GM19463 (cell line): Measurements from ENCODE around the gene VPS16.
"Not testable (repeated sequence)": the region's sequence is repeated elsewhere in the genome, so short reads cannot be mapped to it uniquely, and the experiment has no call there.

ENCODE experiments used
- ATAC-seq: cut with Tn5 transposase; IDR thresholded peaks from one replicate; pipeline ENCODE4 v1.9.1; 2021; ENCODE audit warnings: mild to moderate bottlenecking, moderate library complexity; ENCODE audit not compliant: unreplicated experiment

Gene VPS16

DNA sequence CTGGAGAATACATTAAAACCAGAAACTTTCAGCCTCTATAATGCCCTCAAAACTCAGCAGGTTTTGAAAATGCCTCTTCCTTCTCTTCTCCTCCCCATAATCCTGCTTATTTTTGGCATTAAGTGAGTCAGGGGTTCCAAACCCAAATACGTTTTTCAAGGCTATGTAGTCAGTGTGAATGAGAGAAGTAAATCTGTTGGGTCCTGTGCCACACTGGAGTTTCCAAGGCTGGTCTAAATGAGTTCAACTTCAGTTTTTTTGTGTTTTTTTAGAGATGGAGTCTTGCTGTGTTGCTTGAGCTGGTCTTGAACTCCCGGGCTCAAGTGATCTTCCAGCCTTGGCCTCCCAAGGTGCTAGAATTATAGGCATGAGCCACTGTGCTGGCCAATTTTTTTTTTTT lies 53.7 kb downstream of the VPS16 start:
- ATAC-seq = no peak

DNA sequence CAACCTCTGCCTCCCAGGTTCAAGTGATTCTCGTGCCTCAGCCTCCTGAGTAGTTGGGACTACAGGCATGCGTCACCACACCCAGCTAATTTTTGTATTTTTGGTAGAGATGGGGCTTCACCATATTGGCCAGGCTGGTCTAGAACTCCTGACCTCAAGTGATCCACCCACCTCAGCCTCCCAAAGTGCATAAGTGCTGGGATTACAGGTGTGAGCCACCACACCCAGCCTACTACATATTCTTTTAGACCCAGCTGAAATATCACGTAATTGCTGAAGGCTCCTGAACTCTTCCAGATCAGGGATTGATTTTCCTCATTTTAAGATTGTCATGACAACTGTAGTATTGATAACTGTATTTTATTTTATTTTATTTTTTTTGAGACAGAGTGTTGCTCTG lies 54.6 kb downstream of the VPS16 start:
- ATAC-seq = not testable (repeated sequence)

DNA sequence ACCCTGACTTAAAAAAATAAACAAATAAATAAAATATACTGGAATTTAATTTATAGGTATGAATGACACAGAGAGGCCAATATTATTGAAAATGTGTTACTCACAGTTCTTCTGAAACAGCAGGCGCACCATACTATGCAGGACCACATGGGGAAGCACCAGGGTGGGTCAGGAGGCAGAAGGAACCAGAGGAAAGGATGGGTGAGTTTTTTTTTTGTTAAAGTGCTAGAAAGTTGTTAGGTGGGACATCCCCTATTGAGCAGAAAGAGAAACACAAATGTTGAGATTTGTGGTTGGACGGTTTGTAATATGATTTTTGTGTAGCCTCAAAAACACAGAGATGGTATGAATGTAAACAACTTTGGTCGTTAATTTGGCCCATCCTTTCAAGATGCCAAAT lies 58.7 kb downstream of the VPS16 start:
- ATAC-seq = no peak

DNA sequence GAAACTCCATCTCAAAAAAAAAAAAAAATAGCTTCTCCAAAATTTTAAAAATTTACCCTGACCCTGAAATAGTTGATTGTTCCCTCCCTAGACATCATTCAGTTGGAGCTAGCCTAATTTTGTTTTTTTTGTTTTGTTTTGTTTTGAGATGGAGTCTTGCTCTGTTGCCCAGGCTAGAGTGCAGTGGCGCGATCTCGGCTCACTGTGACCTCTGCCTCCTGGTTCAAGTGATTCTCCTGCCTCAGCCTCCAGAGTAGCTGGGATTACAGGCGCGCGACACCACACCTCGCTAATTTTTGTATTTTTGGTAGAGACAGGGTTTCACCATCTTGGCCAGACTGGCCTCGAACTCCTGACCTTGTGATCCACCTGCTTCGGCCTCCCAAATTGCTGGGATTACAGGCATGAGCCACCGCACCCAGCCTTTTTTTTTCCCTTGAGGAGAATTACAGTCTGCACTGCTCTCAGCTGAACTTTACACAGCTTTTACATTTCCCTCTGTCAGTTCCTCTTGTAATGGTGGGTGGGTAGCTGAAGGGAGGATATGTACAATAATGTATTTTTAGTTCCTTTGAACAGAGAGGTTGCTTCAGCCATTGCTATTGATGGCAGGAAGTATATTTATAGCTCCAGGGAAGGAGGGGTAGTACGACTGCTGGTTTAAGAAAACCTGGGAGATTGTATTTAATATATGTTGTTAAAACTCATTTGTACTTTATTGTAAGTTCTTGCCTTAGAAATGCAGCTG lies 60.5 kb downstream of the VPS16 start:
- ATAC-seq = no peak

DNA sequence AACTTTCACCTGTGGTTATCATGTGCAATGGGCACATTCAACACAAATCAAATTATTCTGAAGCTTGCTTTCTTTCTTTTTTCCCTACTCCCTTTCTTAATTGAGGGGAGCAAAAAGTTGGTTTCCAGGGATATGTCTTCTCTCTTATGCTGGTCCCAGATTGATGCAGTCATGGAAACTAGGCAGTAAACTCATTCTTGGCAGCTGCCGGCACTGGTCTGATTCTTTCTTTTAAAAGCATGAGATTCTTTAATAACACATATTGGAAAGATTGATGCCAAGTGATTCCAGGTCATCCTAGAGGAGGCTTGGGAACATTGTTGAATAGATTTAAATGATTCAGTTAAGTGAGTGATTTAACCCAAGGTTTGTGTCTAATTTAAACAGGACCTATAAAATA lies 61.7 kb downstream of the VPS16 start:
- no peak for ATAC-seq

DNA sequence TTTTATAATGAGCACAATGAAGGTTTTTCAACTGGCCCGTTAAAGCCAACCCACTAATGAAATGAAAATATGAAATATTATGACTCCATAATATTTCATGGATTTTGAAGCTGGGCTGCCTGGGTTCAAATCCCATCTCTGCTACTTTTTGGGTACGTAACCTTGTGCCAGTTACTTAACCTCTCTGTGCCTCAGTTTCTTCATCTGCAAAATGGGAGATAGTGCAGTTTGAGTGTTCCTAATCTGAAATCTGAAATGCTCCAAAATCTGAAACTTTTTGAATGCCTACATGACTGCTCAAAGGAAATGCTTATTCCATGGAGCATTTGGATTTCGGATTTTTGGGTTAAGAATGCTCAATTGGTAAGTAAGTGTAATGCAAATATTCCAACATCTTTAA lies 62.3 kb downstream of the VPS16 start:
- ATAC-seq = no peak

DNA sequence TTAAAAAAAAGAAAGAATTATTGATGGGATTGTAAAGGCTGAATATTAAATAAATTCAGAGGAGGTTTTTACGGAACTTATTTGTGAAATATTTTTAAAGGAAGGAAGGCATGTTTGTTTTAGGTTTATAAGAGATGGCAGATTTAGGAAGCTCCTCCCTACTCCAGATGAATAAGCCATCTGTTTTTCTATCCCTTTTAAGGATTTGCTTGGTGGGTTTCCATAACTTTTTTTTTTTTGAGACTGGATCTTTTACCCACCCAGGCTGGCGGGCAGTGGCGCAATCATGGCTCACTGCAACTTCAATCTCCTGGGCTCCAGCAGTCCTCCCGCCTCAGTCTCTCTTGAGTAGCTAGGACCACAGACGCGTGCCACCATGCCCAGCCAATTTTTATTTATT lies 63.1 kb downstream of the VPS16 start:
- no peak for ATAC-seq

DNA sequence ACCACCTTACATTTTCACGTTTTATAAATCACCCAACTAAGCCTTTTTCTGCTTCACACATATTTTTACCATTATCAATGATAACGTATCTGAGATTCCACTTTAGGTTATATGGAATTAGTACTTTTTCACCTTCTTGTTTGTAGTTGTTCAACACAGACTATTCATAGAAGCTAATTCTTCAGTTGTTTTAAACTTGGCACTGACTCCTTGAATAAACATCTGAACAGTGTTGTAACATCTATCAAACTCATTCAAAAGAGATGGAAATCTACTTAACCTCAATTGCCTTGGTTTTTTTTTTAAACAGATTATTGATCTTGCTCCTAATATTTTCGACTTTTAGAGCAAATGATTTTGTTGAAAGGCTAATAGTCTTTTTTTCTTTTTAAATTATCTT lies 67.0 kb downstream of the VPS16 start:
- no peak for ATAC-seq

DNA sequence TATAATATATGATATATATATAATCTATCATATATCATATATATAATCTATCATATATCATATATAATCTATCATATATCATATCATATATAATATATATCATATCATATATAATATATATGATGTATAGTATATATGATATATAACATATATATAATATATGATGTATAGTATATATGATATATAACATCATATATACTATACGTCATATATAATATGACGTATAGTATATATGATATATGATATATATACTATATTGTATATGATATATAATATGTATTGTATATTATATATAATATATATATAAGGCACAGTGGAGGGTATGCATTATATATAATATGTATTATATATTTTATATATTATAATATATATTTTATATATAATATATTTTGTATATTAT lies 69.4 kb downstream of the VPS16 start:
- ATAC-seq = no peak

DNA sequence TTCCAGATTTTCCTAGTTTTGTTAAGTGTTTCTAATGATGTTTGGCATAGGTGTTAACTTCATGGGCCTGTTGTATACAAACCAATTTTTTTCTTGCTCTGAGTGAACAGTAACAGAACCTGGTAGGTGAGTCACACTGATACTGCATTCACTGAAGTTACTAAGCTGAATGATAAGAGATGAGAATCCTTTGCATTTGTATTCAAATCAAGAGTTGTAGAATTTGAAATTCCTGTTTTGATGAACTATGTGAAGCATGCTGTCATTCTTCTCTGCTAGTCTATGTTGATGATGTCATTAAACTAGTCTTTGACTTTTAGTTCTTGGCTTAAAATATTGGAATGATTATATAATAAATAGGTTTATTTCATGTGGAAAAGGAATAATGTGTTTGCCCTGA lies 70.7 kb downstream of the VPS16 start:
- ATAC-seq = no peak

DNA sequence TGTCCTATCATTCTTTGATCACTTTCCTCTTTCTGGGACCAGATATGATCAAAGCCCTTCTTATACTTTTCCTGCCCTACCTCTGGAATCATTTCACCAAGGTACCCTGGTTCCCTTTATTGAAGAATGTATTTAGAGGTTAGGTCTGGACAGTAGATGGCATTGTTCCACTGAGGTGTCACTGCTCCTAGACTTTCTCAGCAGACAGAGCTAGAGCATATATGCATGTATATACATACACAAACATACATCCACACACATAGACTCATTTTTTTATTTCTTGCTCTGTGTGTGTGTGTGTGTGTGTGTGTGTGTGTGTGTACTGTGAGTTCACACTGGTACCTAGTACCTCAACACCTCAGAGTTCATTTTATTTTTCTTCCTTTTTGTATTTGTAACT lies 73.6 kb downstream of the VPS16 start:
- no peak for ATAC-seq
